ENCODE measurements around the gene IQSEC1. TPM values are rescaled to one million over a fixed set of nuclear protein-coding genes. Genes with fewer than 3 reads are reported as not detected.

The IQSEC1 gene
- total RNA-seq, 1 donor from 2014 or later = 27.1 TPM

DNA sequence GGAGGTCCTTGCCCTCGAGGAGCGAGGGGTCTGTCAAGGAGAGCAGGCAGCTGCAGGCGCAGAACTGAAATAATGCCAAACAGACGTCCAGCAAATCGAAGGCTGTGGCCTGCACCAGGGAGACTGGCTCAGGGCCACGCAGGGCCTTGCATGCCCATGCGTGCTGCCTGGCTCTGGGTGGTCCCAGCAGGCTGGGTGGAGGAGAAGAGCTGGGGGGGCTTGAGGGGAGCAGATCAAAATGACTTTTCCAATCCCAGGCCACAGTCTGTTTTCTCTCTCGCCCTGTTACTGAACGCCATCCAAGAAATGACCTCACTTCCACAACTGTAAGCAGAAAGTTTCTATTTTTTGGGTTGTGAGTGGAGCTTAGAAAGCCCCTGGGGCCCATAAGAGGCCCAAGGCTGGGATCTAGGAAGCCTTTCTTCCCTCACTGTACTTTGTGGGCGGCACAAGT lies 134.9 kb downstream of the IQSEC1 start:
- peaks cover 29 to 43% (median 30%) of the 10 kb centered on the region in 3 donors for H3K36me3 ChIP-seq (ENCODE audit: control insufficient read depth in 3 of 3, insufficient read depth in 3 of 3, low read length in 3 of 3)
- peak overlapping the region; percentile 63 for H3K27ac ChIP-seq (ENCODE audit: low read depth, low read length)
- H3K9ac ChIP-seq (ENCODE audit: low read depth in 1 of 3, low read length in 3 of 3) = peak overlapping the region; percentile 27 to 62 (median 43)
- H3K4me3 ChIP-seq (ENCODE audit: low read length in 3 of 3) = peak overlapping the region in 1 of 3 donors; percentile 29
- peaks cover 65 to 75% (median 72%) of the 10 kb centered on the region in 3 donors for H3K4me1 ChIP-seq (ENCODE audit: control insufficient read depth in 3 of 3, insufficient read depth in 3 of 3, low read length in 3 of 3)
- H3K27me3 ChIP-seq (ENCODE audit: control insufficient read depth in 3 of 3, insufficient read depth in 3 of 3, low read length in 3 of 3) = no peaks in the 10 kb centered on the region
- no peaks in the 10 kb centered on the region for H3K9me3 ChIP-seq (ENCODE audit: control insufficient read depth in 3 of 3, low read length in 3 of 3)

DNA sequence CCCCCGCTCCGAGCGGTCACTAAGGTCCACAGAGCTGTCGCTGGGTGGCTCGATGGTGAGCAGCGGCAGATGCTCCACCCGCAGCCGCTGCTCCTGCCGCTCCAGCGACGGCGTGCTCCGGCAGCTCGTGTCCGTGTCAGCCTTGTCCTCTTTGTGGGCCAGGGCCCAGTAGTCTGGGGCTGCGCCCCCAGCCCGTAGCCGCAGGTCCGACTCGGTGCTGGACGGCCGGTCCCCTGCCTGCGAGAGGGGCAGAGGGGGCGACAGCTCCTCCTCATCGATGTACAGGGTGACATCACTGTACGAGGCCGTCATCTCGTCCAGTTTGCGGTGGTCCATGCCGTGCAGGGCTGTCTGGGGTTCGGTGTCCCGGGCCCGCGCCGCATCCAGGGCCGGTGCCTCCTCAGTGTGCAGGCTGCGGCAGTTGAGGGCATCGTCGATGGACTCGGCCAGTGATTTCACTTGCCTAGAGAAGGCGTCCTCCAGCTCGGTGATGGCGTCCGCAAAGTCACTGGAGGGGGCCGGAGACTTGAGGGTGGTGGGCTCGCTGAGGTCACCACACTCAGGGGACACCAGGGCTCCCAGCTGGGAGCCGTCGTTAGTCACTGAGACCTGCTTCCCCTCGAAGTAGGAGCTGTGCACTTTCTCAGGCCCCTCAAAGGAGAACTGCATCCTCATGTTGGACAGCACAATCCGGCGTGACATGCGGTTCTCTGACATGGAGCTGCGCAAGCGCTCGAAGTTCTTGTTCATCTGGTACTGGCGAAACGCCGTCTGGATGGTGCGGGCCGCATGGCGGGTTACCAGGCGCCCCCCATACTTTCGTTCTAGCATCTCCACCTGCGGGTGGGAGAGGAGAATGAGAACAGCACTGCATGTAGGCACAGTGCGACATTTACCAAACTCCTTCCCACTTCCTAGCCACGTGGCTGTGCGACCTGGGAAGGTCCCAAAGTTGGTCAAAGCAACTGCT lies 137.1 kb downstream of the IQSEC1 start:
- H3K36me3 ChIP-seq (ENCODE audit: control insufficient read depth in 3 of 3, insufficient read depth in 3 of 3, low read length in 3 of 3) = peaks cover 25 to 43% (median 26%) of the 10 kb centered on the region in 3 donors
- H3K9ac ChIP-seq (ENCODE audit: low read depth in 1 of 3, low read length in 3 of 3) = no peak overlapping the region
- H3K4me3 ChIP-seq (ENCODE audit: low read length in 3 of 3) = no peak overlapping the region
- H3K9me3 ChIP-seq (ENCODE audit: control insufficient read depth in 3 of 3, low read length in 3 of 3) = no peaks in the 10 kb centered on the region
- no peak overlapping the region for H3K27ac ChIP-seq (ENCODE audit: low read depth, low read length)
- H3K27me3 ChIP-seq (ENCODE audit: control insufficient read depth in 3 of 3, insufficient read depth in 3 of 3, low read length in 3 of 3) = no peaks in the 10 kb centered on the region
- peaks cover 74 to 86% (median 80%) of the 10 kb centered on the region in 3 donors for H3K4me1 ChIP-seq (ENCODE audit: control insufficient read depth in 3 of 3, insufficient read depth in 3 of 3, low read length in 3 of 3)

DNA sequence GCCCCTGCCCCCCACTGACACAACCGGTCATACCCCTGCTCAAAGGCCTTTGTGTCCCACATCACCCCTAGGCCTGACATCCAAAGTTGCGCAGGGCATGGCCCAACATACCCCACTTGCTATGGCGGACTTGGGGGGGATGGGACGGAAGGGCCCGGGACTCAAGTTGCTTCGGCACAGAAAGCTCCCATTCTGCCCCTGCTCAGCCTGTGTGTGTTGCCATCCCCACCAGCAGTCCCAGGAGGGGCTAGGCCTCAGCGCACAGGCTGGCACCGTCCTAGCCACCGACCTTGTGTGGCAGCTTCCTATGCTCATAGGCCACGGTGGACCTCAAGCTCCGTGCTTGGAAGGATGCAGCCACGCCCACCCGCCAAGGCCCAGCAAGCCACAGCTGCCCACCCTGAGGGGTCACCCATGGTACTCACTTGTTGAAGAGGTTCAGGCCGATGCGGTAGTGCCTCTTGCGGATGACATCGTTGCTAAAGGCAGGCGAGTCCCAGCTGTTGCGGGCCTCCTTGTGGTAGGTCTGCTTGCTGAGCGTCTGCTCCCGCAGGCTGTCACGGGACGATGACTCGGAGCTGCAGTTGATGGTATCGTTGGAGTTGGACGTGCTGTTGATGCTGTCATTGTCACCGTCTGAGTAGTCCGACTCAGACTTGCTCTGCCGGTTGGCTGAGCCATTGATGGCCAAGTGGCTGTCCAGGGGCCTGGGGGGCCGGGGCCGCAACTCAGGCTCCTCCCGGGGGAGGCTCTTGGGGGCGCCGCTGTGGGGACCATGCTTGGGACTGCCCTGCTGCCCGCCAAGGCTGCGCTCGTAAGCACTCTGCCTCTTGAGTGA lies 138.0 kb downstream of the IQSEC1 start:
- peaks cover 77 to 87% (median 81%) of the 10 kb centered on the region in 3 donors for H3K4me1 ChIP-seq (ENCODE audit: control insufficient read depth in 3 of 3, insufficient read depth in 3 of 3, low read length in 3 of 3)
- H3K27ac ChIP-seq (ENCODE audit: low read depth, low read length) = peak overlapping the region; percentile 90
- H3K27me3 ChIP-seq (ENCODE audit: control insufficient read depth in 3 of 3, insufficient read depth in 3 of 3, low read length in 3 of 3) = no peaks in the 10 kb centered on the region
- peak overlapping the region; percentile 38 to 76 (median 54) for H3K9ac ChIP-seq (ENCODE audit: low read depth in 1 of 3, low read length in 3 of 3)
- no peaks in the 10 kb centered on the region for H3K9me3 ChIP-seq (ENCODE audit: control insufficient read depth in 3 of 3, low read length in 3 of 3)
- H3K4me3 ChIP-seq (ENCODE audit: low read length in 3 of 3) = peak overlapping the region; percentile 32 to 60 (median 45)
- H3K36me3 ChIP-seq (ENCODE audit: control insufficient read depth in 3 of 3, insufficient read depth in 3 of 3, low read length in 3 of 3) = peaks cover 20 to 36% (median 22%) of the 10 kb centered on the region in 3 donors

DNA sequence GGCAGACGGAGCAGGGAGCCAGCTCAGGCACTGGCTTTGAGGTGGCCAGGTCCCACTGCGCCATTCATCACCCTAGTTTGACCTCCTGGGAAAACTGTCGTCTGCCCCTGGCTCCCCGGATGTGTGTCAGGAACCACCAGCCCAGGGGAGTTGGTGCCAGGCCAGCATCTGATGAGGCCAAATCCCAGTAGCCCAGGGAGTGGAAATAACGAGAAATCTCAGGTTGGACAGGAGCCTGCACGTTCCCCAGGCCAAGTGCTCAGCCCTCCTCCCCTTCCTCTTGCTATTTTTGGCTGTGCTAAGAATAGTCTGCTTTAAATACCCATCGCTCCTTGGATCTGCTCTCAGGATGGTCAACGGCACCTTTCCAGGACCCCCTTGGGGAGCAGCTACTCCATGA lies 138.8 kb downstream of the IQSEC1 start:
- Histone ChIP-seq H3K9me3 (ENCODE audit: control insufficient read depth in 3 of 3, low read length in 3 of 3) (no peaks in the 10 kb centered on the region), H3K27ac (ENCODE audit: low read depth, low read length) (peak overlapping the region; percentile 90), H3K4me3 (ENCODE audit: low read length in 3 of 3) (peak overlapping the region; percentile 32 to 60 (median 45)), H3K36me3 (ENCODE audit: control insufficient read depth in 3 of 3, insufficient read depth in 3 of 3, low read length in 3 of 3) (peaks cover 20 to 30% (median 26%) of the 10 kb centered on the region in 3 donors), H3K9ac (ENCODE audit: low read depth in 1 of 3, low read length in 3 of 3) (peak overlapping the region in 2 of 3 donors; percentile 68 to 76), H3K27me3 (ENCODE audit: control insufficient read depth in 3 of 3, insufficient read depth in 3 of 3, low read length in 3 of 3) (no peaks in the 10 kb centered on the region), H3K4me1 (ENCODE audit: control insufficient read depth in 3 of 3, insufficient read depth in 3 of 3, low read length in 3 of 3) (peaks cover 74 to 88% (median 84%) of the 10 kb centered on the region in 3 donors)

DNA sequence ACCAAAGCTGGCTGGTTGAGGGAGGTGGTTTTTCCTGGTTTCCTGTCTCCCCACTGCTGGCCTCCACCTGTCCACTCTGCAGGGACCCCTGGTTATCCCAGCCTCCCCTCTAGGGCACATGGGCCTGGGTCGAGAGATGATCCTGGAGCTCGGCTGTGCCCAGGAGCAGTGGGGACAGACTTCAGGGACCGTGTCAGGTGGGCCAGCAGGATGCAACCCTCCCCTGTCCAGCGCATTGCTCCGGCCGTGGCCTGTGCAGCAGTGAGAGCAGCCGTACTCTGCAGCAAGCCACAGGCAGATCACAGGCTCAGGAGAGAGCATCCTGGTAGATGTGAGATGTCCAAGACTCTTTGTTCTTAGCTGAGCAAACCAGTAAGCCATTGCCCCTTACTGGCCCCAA lies 139.3 kb downstream of the IQSEC1 start:
- Histone ChIP-seq H3K4me1 (ENCODE audit: control insufficient read depth in 3 of 3, insufficient read depth in 3 of 3, low read length in 3 of 3) (peaks cover 69 to 87% (median 79%) of the 10 kb centered on the region in 3 donors), H3K27me3 (ENCODE audit: control insufficient read depth in 3 of 3, insufficient read depth in 3 of 3, low read length in 3 of 3) (no peaks in the 10 kb centered on the region), H3K9me3 (ENCODE audit: control insufficient read depth in 3 of 3, low read length in 3 of 3) (no peaks in the 10 kb centered on the region), H3K27ac (ENCODE audit: low read depth, low read length) (peak overlapping the region; percentile 90), H3K36me3 (ENCODE audit: control insufficient read depth in 3 of 3, insufficient read depth in 3 of 3, low read length in 3 of 3) (peaks cover 19 to 26% (median 24%) of the 10 kb centered on the region in 3 donors), H3K9ac (ENCODE audit: low read depth in 1 of 3, low read length in 3 of 3) (peak overlapping the region in 2 of 3 donors; percentile 68 to 76), H3K4me3 (ENCODE audit: low read length in 3 of 3) (peak overlapping the region in 2 of 3 donors; percentile 45 to 60)

DNA sequence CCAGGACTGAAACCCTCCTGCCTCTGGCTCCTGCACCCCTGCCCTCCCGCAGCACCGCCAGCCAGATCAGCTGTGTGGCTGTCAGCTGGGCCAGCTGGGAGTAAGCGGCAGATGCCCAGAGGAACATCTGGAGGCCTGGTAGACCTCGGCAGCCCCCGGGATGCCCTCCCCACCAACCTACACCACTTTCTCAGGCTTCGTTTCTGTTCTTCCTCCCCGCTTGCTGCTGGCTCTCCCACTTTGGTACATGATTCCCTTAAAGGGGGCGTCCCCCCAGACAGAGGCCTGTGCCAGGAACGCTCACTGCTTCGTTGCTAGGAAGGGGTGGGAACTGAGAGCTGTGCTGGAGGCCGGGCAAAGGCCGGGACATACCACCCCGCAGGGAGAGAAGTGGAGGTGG lies 140.5 kb downstream of the IQSEC1 start:
- H3K4me3 ChIP-seq (ENCODE audit: low read length in 3 of 3) = peak overlapping the region; percentile 24 to 31 (median 29)
- no peaks in the 10 kb centered on the region for H3K9me3 ChIP-seq (ENCODE audit: control insufficient read depth in 3 of 3, low read length in 3 of 3)
- no peaks in the 10 kb centered on the region for H3K27me3 ChIP-seq (ENCODE audit: control insufficient read depth in 3 of 3, insufficient read depth in 3 of 3, low read length in 3 of 3)
- H3K9ac ChIP-seq (ENCODE audit: low read depth in 1 of 3, low read length in 3 of 3) = peak overlapping the region; percentile 40 to 81 (median 68)
- H3K27ac ChIP-seq (ENCODE audit: low read depth, low read length) = peak overlapping the region; percentile 90
- peaks cover 18 to 22% (median 19%) of the 10 kb centered on the region in 3 donors for H3K36me3 ChIP-seq (ENCODE audit: control insufficient read depth in 3 of 3, insufficient read depth in 3 of 3, low read length in 3 of 3)
- peaks cover 57 to 77% (median 76%) of the 10 kb centered on the region in 3 donors for H3K4me1 ChIP-seq (ENCODE audit: control insufficient read depth in 3 of 3, insufficient read depth in 3 of 3, low read length in 3 of 3)

DNA sequence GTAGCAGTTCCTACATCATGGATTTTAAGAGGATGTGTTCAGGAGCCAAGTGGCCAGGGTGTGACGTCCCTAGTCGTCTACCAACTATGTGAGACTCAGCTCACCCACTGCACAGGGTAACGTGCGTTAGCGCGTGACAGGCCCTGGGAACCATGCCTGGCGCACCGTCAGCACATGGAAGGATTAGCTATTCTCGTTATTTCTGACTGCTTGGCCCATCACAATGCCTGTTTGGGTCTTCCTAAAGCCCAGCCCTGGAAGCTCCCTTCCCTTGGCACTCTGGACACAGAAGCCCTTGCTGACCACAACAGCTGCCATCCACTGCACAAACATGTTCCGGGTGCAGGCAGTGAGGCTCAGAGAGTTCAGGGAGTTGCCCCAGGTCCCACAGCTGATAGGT lies 140.9 kb downstream of the IQSEC1 start:
- H3K36me3 ChIP-seq (ENCODE audit: control insufficient read depth in 3 of 3, insufficient read depth in 3 of 3, low read length in 3 of 3) = peaks cover 16 to 22% (median 19%) of the 10 kb centered on the region in 3 donors
- H3K4me3 ChIP-seq (ENCODE audit: low read length in 3 of 3) = peak overlapping the region; percentile 24 to 41 (median 31)
- H3K4me1 ChIP-seq (ENCODE audit: control insufficient read depth in 3 of 3, insufficient read depth in 3 of 3, low read length in 3 of 3) = peaks cover 56 to 77% (median 76%) of the 10 kb centered on the region in 3 donors
- H3K27ac ChIP-seq (ENCODE audit: low read depth, low read length) = peak overlapping the region; percentile 90
- H3K9me3 ChIP-seq (ENCODE audit: control insufficient read depth in 3 of 3, low read length in 3 of 3) = no peaks in the 10 kb centered on the region
- no peaks in the 10 kb centered on the region for H3K27me3 ChIP-seq (ENCODE audit: control insufficient read depth in 3 of 3, insufficient read depth in 3 of 3, low read length in 3 of 3)
- peak overlapping the region; percentile 68 to 81 (median 68) for H3K9ac ChIP-seq (ENCODE audit: low read depth in 1 of 3, low read length in 3 of 3)

DNA sequence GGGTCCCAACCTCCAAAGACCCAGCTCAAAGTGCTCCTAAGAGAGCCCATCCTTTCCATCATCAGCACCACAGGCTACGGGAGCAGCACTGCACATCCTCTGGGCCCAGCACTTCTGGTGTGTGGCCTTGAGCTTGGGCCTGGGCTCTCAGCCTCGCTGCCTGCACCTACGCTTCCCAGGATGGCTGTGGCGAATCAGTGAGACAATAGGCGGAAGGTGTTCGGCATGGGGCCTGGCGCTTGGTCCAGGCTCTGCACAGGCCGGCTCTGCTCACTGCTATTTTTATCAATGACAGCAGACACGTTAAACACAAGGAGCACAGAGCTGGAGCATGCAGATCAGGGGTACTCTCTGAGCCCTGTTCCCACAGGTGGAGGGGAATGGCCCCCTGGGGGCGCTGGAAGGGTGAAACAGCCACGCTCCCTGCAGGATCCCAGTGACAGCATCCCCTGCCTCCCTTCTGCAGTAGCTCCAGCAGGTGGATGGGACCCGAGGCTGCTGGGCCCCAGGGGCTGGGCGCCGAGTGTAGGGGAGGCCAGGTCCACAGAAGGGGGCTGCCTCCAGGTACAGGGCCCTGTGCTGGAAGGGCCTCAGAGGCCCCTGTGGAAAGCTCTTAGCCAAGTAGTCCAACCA lies 141.8 kb downstream of the IQSEC1 start:
- Histone ChIP-seq H3K27ac (ENCODE audit: low read depth, low read length) (peak overlapping the region; percentile 90), H3K27me3 (ENCODE audit: control insufficient read depth in 3 of 3, insufficient read depth in 3 of 3, low read length in 3 of 3) (no peaks in the 10 kb centered on the region), H3K4me3 (ENCODE audit: low read length in 3 of 3) (peak overlapping the region in 1 of 3 donors; percentile 52), H3K4me1 (ENCODE audit: control insufficient read depth in 3 of 3, insufficient read depth in 3 of 3, low read length in 3 of 3) (peaks cover 66 to 84% (median 84%) of the 10 kb centered on the region in 3 donors), H3K9me3 (ENCODE audit: control insufficient read depth in 3 of 3, low read length in 3 of 3) (no peaks in the 10 kb centered on the region), H3K36me3 (ENCODE audit: control insufficient read depth in 3 of 3, insufficient read depth in 3 of 3, low read length in 3 of 3) (peaks cover 15 to 19% (median 17%) of the 10 kb centered on the region in 3 donors), H3K9ac (ENCODE audit: low read depth in 1 of 3, low read length in 3 of 3) (peak overlapping the region; percentile 60 to 81 (median 68))

DNA sequence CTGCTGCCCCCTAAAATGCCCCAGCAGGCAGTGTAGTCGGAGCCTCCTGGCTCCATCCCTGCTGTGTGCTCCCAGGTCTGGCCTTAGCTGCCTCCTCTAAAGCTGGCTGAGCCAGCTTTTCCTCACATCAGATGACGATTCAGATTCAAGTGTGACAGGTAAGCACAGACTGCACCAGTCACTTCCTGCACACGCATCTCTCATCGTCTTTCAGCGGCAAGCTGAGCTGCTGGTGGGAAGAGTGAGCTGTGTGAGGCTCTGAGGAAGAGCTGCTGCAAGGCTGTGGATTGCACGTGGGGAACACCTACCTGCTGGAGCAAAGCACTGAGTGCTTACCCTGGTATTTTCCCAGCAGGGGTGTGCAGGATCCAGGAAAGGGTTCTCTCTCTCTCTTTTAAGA lies 143.4 kb downstream of the IQSEC1 start:
- peak overlapping the region in 1 of 3 donors; percentile 81 for H3K9ac ChIP-seq (ENCODE audit: low read depth in 1 of 3, low read length in 3 of 3)
- no peak overlapping the region for H3K4me3 ChIP-seq (ENCODE audit: low read length in 3 of 3)
- H3K4me1 ChIP-seq (ENCODE audit: control insufficient read depth in 3 of 3, insufficient read depth in 3 of 3, low read length in 3 of 3) = peaks cover 71 to 90% (median 84%) of the 10 kb centered on the region in 3 donors
- peaks cover 9 to 13% (median 13%) of the 10 kb centered on the region in 3 donors for H3K36me3 ChIP-seq (ENCODE audit: control insufficient read depth in 3 of 3, insufficient read depth in 3 of 3, low read length in 3 of 3)
- no peaks in the 10 kb centered on the region for H3K27me3 ChIP-seq (ENCODE audit: control insufficient read depth in 3 of 3, insufficient read depth in 3 of 3, low read length in 3 of 3)
- no peak overlapping the region for H3K27ac ChIP-seq (ENCODE audit: low read depth, low read length)
- H3K9me3 ChIP-seq (ENCODE audit: control insufficient read depth in 3 of 3, low read length in 3 of 3) = no peaks in the 10 kb centered on the region
